Renal cortex interstitium (tissue), 11 donors: ENCODE data around the gene MEGF9. TPM values are rescaled to one million over a fixed set of nuclear protein-coding genes. Genes with fewer than 3 reads are reported as not detected.

ENCODE experiments used
- DNase-seq, 11 donors: peaks; one replicate each; pipeline ENCODE4 v3.0.0-alpha.2; 2013; ENCODE audit warnings: low read depth in 9 of 11, low spot score in 4 of 11; ENCODE audit errors: extremely low read depth in 1 of 11
- polyA plus RNA-seq, 3 donors: library from polyadenylated mRNA; unstranded; fragments of 120-200 nt; gene quantifications; one replicate each; pipeline ENCODE4 v1.2.1, GENCODE V29; 2013; ENCODE audit not compliant: insufficient read length in 3 of 3

The MEGF9 gene
- polyA plus RNA-seq, 3 donors = 15.2 to 19.2 (median 16.9) TPM

DNA sequence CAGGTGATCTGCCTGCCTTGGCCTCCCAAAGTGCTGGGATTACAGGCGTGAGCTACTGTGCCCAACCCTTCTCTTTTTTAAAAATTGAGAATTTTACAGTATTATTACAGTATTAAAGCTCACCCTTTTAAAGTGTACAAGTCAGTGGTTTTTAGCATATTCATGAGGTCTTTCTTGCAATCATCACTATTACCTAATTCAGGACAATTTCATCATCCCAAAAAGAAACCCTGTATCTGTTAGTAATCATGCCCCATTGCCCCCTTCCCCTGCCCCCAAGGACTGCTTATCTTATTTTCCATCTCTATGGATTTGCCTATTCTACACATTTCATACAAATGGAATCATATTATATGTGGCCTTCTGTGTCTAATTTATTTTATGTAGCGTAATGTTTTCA lies 22.6 kb upstream of the MEGF9 start:
- no peak for DNase-seq

DNA sequence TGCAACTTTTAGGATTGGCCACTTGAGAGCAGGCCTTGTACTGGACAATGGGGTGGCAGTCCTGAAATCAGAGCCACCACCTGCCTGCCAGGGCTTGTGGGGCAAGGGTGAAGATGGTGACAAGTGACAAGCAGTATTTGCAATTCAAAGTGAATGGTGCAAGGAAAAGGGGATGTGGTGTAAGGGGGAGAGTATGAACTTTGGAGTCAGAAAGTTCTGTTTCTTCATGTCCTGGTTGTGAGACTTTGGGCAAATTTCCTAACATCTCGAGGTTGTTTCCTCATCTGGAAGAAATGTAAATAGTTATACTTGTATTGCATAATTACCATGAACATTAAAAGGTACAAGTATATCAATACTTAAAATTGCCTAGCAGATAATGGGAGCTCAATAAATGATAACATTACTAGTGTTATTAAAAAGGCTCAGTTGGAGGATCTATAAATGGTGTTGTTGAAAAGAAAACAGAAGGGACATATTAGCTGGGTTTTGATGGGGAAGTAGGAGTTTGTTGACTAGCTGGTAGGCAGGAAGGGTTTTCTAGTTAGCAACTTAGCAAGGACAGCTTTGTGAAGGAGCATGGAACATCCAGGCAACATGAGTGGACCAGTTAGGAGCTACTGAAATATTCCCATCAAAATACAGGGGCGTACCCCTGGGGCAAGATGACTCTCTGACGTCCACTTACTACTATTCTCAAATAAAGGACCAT lies 21.3 kb upstream of the MEGF9 start:
- no peak for DNase-seq

DNA sequence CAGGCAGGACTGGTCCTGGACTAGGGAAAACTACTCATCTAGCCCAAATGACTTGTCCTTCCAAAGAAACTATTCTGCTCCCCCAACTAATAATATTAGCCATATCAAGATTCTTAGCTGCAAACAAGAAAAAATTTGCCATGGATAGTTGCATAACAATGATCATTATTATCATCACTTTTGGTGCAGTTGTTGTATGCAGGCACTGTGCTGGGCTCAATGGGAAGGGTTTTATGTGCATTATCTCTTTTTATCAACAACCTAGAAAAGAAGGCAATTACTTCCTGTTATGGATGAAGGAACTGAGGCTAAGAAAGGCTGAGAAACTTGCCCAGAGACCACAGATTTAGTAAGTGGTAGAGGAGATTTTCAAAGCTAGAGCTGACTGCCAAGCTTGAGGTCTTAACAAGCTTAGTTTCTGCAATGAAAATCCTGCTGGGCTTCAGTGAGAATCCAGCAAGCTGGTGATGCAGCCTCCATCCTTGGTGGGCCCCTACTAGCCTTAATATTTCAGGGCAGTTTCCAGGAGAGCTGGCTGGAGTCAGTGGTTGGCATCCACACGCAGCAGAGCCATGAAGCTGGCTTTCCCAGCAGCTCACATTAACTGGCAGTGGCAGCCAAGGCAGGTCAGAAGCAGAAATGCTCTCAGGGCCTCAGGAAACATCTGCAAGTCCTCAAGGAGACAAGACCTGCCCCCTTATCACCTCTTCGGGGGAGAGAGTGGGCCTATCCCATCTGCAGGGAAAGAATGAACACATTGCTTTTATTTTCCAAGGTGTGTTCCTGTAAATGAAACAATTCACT lies 20.5 kb upstream of the MEGF9 start:
- no peak for DNase-seq

DNA sequence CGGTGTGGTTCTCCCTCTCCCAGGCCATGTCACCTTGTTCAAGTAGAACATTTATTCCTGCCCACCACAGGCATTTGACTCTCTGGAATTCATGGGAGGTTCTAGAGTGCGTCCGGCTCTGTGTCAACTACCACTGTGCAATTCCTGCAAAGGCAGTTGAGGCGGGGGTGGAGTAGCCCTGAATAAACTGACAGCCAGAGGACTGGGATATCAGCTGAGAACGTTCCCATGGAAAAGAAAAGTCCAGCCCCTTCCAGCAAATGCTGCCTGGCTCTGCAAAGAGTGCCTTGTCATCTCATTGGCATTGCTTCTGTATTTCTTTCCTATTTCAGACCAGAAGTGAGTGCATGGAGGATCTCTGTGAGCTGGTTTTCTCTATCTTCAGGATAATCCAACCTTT lies 18.9 kb upstream of the MEGF9 start:
- no peak for DNase-seq

DNA sequence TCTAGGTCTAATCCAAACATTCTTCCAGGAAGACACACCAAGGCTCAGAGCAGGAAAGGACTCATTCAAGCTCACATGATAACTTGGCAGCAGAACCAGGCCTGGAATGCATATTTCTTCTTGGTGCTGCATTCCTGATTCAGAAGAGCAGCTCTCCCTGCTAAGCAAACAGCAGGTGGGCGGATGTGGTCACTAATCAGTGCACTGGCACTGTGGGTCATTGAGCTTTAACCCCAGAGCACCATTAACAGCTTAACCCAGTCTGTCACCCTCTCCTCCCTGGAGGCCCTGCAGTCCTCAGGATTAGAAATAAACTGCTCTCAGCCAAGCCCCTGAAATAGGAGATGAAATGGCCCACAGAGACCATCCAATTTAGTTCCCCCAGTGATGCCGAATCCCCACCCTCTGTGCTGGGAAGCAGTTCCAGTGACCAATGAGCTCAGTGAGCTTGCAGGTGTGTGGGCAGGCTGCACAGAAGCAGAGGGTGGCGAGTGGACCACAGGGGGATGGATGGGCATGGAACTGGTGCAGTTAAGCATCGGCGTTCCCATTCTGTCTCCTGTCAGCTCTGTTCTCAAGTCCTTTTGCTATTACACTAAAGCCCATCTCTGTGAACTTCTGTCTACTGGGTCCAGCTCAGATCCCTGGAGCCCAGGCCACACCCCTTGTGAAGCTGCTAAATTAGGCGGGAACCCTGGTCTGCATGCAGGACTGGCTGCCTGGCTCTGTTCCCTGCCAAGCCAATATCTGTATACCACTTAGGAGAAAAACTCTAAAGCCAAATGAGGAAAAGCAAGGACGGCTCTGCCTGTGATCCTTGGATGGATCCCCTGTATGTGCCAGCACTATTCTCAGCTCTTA lies 16.6 kb upstream of the MEGF9 start:
- peak in 2 of 11 donors; percentile 18 to 39 for DNase-seq

DNA sequence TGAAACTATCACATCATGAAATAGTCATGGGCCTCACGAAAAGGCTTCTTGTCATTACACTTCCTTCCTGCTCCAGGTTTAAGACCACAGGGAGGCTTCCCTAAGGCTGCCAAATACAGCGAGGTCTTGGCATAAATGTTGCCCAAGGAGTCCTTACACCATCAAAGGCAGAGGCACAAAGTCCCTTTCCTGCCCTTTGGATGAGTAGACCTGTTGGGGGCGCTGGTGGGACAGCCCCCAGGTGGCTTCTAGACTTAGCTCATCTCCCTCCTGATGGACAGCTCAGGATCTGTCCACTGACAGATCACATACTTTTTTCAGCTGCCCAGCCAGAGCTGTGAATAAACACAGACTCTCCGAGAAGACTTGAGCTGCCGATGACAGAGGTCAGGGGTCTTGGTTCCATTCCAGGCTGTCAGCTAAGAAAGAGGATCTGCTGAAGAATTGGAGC lies 15.5 kb upstream of the MEGF9 start:
- DNase-seq = no peak

DNA sequence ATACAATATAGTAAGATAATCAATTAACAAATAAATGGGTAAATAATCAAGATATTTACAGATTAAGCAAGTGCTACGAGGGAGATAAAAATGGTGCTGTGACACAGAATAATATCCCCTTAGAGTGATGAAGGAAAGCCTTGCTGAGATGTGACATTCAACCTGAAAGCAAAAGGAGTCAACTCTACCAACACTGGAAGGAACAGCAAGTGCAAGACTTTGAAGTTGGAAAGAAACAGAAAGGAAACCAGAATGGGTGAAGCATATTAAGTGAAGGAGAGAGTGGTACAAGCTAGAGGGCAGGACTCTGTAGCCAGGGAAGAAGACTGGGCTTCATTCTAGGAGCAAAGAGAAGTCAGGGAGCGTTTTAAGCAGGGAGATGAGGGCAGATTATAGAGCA lies 12.2 kb upstream of the MEGF9 start:
- DNase-seq = no peak

DNA sequence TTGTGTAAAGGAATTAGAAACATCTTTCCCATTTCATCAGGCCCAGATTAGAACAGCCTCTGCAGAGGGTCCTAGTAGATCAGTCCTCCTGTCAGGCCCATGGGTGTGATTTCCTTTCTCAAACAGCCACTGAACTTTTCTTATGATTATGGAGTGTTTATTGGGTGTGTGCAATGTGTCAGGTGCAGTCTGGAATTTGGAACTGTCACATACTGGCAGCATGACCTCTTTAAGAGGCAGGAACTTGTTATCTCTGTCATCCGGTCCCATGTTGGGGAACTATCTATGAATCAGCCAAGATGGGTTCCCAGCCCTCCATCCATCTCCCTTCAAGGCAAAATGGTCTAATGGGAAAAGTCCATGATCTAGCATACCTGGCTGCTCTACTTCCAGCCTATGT lies 11.6 kb upstream of the MEGF9 start:
- no peak for DNase-seq

DNA sequence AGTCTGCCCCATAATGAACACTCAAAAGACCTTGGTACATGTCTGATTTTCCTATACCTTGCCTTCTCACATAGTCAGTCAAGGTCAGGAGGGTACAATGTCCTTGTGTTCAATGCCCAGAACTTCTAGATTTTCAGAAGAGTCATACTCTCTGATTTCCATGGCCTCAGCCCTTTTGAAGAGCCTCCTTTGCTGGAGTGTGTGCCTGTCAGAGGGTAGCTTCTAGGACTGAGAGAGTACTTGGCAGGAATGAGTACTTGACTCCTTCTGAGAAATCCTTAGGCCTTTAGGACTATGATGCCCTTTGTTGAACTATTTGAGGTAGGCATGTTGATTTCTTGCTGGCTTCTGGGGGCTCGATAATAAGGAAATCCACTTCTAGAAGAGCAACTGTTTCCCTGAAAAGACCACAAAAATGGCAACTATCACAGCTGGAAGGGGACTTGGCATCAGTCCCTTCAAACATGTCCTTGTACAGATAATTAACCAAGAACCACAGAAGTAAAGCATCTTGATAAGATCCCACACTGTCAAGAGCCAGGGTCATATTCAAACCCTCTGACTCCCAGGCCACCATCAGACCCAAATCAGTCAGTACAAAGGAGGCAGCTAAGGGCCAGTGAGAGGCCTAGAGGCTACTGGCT lies 10.6 kb upstream of the MEGF9 start:
- no peak for DNase-seq

DNA sequence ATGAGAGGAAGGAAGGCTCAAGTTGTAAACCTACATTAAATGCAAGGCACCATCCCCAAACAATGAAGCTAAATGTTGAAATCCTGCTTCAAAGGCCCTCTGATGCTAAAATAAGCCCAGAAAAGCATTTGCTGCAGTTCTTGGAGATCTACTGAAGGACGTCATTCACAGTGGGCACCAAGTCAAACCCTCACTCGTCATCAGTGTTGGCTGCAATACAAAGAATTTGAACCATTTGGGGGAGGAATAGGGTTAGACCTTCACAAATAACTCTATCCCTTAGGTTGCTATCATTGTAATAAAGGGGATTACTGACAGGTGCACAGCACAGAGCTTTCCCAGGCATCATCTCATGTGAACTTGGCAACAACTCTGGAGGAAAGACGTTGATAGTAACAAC lies 9.3 kb upstream of the MEGF9 start:
- no peak for DNase-seq

DNA sequence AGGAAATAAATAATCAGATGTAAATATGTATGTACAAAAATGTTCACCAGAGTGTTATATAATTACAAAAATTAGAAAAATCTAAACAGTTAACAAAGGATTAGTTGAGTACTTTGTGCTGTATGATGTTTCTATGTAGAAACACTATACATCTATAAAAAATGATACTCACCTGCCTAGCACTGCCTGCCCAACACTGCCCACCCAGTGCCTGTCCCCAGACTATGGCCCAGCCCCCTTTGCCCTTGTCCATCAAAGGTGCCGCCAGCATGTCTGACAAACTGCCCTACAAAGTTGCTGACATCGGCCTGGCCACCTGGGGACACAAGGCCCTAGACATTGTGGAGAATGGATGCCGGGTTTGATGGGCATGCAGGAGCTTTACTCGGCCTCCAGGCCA lies 6.1 kb upstream of the MEGF9 start:
- no peak for DNase-seq

DNA sequence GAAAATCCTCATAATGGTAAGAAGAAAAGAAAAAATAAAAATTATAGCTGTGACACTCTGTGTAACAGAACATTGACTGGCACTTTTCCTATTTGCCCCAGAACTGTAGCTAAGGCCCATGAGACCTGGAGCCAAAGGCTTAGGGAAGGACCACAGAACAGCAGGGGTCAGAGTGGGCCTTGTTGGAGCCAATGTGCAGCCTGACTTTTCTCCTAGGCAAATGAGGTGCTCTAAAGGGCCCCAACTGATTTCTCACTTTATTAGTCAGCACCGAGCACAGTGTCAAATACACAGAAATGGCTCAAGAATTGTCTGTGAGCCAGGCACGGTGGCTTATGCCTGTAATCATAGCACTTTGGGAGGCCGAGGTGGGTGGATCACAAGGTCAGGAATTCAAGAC lies 4.0 kb upstream of the MEGF9 start:
- DNase-seq = no peak

DNA sequence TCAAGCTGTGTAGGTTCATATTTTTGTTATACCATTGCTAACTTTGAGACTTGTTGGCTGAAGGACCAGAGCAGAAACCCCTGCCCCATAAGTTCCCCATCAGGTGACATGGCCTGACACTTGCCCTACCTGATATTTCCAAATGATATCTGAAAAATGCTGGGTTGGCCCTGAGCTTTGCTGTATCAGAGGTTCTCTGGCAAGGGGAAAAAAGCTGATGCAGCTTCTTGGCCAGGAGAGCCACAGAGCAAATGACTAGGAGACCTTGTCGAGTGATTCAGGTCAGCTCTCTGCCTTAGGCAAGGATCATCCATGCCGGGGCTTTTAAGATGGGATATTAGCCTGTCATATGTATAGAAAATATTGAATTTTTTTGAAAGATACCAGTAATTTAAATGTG lies 2.9 kb upstream of the MEGF9 start:
- no peak for DNase-seq

DNA sequence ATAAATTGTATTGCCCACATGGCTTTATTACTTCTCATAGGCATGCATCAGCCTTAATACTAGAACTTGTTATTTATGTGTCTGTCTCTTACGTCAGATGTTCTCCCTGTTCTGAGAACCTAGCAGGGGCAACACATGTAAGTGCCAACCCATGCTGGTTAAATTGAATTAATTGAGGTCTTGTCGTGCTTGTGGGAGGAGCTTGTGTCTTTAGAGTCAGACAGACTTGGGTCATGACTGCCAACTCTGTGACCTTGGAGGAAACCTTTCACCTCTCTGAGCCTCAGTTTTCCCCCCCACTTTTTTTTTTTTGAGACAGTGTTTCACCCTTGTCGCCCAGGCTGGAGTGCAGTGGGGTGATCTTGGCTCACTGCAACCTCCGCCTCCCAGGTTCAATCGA lies 2.2 kb upstream of the MEGF9 start:
- DNase-seq = no peak

DNA sequence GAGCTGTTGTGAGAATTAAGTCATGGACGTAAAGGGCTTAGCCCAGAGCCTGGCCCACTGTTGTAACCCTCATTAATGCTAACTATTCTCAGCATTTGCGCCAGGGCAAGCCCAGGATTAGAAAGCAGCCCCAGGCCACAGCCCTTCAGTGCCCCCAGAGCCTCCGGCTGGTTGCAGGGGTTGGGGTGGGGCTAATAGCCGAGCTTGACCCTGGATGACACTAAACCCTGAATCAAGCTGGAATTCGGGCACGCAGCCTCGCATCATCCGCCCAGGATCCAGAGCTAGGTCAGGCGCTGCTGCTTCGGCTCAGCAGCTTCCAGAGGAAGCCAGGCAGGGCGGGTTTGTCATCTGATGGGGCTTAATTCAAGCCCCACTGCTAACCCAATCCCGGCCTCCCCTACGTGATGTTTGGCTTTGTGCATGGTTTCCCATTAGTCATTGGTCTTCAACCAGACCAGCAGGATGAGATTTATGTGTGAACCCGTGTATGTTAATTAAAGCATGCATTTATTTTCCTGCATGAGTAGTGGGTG lies 1.2 kb upstream of the MEGF9 start:
- DNase-seq = peak in 5 of 11 donors; percentile 51 to 74 (median 61)

DNA sequence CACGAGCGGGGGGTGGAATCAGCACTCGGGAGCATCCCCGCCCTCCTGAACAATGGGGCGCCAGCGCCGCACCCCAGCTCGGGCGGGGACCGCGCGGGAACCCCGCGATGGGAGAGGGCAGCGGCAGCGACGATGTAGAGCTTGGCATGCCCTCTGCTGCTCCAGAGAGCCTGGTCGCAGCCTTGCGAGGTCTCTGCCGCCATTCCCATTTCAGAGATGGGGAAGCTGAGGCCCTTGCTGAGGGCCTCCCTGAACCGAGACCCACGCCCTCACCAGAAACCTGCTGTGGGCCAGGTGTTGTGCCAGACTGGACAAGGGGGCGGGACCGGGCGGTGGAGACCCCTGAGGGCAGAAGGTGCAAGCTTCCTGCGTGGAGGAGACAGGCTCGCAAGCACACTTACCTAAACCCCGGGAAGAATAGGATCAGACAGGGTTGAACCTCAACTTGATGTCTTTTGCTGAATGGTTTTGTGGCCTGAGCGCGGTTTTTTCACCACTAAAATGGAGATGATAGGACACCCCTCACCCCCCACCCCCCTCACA lies 647 bp upstream of the MEGF9 start:
- DNase-seq = no peak

DNA sequence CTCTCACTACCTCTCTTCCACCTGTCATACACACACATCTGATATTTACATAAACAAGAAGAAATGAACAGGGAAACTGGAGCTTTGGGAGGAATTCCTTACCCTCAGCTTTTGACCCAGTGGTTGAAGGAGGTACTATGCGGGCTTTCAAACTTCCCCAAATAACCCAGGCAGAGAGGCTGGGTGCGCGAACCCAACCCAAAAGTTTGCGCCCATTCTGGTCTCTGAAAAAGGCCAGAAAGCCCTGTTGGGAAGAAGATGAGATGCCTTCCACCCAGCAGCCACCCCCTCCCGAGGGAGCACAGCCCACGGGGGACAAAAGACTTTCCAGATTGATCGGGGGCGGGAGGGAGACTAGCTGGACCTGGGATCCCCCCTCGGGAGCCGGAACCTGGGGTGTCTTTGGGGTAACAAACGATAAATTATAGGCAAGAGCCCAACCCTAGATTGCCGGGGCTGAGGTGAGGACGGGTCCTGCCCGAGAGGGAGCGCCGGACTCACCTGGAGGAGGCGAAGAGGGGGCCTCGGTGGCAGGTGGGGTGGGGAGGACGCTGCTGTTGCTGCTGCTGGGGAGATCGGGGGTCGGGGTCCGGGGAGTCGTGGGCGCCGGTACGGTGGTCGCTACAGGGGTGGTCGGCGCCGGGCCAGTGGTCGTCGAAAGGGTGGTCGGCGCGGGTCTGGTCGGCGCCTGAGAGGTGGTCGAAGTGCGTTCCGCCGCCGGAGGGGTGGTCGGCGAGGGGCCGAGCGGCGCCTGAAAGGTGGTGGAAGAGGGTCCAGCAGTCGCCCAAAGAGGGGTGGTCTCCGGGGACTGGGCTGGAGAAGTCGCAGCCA lies 798 bp downstream of the MEGF9 start:
- DNase-seq = no peak

DNA sequence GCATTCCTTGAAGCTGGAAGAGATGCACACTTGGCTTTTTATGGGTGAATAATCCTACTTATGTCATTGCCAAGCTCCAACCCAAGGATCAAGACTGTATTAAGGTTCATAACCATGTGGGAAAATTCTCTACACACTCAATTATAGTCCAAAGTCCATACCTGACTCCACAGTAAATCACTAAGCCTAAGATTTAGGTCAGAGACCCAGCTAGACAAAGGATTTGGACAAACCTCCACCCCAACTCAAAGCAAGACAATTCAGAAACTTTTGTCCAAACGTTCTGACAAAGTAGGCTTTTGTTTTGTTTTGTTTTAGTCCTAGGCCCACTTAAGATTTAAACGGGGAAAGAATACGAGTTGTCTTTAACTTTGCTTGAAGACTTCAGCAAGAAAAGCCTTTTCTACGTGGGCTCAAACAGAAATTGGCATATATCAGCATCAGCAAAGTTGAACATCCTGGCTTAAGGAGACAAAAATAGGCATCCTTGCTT lies 1.7 kb downstream of the MEGF9 start:
- no peak for DNase-seq
